GM18499 (cell line): ENCODE data around the gene DCLK1.
"Not testable (repeated sequence)": the region's sequence is repeated elsewhere in the genome, so short reads cannot be mapped to it uniquely, and the experiment has no call there.

Experiments
- ATAC-seq: cut with Tn5 transposase; IDR thresholded peaks from one replicate; pipeline ENCODE4 v1.9.1; 2021; ENCODE audit warnings: moderate number of reproducible peaks; ENCODE audit not compliant: insufficient read depth, unreplicated experiment

The DCLK1 gene

DNA sequence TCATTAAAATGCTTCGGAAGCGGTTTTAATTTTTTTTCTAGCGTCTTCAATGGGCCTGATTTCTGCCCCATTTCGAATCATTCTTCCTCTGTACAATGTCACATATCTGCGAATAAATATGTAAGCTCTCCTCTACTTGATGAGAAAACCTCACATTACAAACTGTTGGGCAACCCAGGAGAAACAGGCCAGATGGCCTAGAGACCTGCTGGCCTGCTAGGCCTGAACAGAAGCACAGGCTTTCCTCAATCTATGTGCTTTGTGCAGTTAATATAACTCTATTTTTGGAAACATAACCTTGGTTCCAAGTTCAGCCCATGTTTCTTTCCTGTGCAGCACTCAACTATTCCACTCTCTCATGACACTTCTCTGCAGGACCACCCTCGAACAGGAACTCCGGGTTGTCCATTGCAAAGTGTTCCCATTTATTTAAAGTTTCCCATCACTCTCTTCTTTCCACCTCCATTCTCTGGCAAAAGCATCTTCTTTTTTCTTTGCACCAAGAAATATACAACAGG is 42.0 kb downstream of the DCLK1 start:
- no peak for ATAC-seq

DNA sequence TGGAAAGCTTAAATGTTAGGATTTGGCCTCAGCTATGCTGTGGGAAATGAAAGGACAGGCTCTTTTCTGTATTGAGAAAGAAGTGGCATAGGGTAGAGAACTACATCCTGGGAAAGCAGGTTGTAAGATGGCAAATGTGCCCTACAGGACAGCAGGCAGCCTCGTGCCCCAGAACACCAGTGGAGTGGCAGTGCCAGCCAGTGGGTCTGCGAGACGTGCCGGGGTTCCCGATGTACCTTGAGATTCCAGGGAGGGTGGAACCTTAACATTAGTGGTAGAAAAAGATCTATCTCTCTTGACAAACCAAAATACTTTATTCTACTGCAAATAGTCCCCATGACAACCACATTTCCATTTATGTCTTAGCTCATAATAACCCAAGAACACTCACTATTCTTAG is 42.7 kb downstream of the DCLK1 start:
- no peak for ATAC-seq

DNA sequence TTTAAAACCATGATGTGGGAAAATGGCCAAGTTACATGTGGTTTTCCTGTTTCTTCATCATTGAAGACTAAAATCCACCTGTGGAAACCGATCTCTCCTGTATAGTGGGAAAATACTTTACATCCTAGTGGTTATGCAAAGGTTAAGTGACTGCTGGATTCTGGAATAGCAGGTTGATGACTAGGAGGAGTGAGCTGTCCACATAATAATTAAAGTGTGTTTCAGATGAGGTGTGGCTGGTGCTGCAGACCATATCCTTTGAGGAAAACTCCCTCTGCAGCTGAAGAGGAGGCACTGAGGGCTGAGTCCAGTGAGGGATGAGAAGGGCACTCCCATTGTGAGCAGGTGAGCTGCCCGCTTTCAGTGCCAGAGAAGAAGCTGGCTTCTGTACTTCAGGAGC is 43.2 kb downstream of the DCLK1 start:
- ATAC-seq: no peak

DNA sequence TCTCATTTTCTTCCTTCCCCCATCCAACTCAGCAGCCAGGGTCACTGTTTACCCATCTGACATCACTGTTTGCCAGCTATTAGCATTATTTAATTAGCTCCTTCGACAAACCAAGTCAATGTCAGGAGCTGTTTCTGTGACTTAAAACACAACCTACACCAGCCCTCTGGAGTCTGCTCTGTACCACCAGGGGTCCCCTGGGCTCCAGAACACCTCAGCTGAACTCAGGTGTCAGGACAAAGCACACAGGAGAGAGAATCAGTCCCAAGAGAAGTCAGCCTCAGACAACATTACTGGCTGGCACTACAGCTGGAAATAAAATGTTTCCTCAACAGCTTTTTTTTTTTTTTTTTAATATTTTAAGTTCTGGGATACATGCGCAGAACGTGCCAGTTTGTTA is 45.1 kb downstream of the DCLK1 start:
- no peak for ATAC-seq

DNA sequence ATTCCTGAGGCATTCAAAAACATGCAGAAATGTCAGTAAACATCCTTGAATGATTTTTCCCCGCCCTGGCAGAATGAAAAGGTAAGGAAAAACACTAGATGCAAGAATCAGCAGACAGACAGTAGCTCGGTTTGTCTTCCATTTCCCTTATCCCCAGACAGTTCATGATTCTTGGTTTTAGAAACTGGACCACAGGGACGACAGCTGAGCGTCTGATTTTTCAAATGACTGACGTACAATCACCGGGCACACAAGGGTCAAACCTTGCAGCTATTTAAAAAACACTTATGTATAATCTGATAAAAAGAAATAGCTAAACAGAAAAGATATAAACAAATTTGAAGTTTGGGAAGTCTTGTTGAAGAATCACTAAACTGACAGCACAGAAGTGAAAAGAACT is 47.1 kb downstream of the DCLK1 start:
- no peak for ATAC-seq

DNA sequence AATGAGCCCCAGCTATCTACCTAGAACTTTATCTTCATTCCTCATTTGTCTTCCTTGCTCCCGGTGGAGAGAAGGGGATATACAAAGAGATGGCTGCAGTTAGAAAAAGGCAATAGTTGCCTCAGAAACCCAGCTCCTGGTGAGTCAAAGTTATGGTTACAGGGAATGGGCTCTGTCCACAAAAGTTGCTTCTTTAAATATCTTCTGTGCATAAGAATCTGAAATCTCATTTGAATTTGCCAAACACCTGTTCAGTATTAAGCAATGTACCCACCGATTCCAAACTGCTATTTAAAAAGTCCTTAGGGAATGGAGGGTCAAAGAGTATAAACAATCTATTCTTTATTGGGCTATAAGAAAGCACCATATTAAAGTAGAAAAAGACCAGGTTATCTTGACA is 48.4 kb downstream of the DCLK1 start:
- no peak for ATAC-seq

DNA sequence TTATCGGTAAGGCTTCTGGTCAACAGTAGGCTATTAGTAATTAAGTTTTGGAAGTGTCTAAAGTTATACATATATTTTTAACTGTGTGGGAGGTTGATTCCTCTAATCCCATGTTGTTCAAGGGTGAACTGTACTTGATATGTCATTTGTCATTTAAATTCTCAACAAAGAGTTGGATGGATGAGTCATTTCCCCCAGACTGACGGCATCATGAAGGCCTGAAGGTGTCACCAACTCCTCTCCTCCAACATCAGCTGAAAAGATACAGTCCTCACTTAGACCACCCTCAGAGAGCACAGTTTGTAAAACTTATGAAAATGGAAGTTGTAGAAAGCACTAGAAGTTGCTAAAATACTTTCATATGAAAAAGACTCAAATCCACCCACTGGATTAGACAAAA is 48.8 kb downstream of the DCLK1 start:
- no peak for ATAC-seq

DNA sequence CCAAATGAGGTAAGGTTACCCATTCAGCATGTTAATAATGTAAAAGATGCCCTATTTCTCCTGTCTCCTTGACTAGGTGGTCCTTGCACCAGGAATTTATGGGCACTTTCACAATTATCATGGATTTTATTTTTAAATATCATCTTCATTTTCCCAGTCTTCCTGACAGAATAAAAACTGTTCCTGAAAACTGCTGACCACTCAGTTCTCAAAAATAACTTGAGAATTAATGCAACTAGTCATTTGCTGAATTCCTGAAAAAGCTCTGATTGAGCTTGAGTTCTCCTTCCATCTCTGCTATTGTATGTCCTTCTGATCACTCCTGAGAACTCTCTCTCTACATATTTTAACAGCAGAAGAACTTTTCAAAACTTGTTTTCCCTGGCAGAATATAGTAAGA is 55.0 kb downstream of the DCLK1 start:
- no peak for ATAC-seq

DNA sequence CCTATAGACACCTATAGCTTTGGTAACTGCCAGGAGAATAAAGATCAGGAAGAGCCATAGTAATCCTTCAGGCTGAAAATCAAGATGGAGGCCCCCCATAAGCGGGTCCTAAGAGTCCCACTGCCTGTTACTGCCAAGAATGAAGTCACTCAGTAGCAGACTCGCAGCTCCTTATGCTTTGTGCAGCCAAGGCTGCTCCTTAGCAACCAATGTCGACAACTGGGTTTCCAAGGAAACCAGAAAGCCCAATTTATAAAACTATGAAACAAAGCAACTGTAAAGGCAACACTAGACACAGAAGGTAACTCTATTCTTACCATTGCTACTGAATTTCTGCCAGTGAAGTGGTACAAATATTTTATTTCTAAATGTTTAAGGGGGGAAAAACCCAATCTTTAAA is 56.5 kb downstream of the DCLK1 start:
- ATAC-seq: no peak

DNA sequence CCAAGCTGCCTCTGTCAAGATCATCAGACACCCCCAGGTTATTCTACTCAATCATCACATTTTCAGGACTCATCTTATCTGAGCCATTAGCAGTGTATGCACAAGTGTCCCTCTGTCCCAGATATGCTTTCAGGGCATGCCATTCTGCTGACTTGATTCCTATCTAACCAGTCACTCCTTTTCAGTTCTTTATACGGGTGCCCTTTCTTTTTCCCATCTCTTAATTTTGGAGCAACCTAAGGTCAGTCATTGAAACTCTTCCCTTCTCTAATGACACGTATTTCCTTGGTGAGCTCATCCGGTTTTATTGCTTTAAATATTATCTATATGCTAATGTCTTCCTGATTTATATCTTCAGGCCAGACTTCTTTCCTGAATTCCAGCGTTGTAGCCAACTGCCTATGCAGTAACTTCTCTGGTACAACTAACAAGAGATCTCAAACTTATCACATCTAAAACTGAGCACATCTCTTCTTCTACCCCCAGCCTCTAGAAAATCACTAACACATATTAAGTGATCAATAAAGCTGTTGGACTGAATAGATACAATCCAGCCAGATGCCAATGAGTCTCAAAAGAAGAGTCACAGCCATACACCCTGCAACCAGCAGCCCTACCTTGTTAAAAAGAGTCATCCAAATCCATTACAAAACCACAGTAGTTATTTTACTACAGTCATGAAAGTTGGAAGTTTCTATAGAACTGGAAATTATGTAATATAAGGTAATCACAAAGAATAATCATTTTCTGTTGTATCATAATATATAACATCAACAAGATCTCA is 58.8 kb downstream of the DCLK1 start:
- no peak for ATAC-seq

DNA sequence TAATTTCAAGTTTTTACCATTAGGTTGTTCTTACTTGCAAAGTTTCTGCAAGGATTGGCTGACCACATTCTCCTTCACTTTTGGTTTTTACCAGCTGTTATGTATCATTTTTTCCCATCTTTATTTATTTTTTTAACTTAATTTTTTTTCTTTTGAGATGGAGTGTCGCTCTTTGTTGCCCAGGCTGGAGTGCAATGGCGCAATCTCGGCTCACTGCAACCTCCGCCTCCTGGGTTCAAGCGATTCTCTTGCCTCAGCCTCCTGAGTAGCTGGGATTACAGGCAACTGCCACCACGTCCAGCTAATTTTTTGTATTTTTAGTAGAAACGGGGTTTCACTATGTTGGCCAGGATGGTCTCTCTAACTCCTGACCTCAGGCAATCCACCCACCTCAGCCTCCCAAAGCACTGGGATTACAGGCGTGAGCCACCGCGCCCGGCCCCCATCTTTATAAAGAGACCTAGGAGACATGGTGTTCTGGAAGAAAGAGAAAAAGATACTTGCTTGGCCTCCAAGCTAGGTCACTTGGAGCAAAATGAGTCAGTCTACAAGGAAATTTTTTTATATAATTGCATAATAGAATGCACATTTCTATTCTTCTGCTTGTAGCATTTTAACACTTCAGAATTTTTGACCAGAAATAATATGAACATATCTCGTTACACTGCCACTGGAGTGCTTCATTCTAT is 60.5 kb downstream of the DCLK1 start:
- ATAC-seq: not testable (repeated sequence)

DNA sequence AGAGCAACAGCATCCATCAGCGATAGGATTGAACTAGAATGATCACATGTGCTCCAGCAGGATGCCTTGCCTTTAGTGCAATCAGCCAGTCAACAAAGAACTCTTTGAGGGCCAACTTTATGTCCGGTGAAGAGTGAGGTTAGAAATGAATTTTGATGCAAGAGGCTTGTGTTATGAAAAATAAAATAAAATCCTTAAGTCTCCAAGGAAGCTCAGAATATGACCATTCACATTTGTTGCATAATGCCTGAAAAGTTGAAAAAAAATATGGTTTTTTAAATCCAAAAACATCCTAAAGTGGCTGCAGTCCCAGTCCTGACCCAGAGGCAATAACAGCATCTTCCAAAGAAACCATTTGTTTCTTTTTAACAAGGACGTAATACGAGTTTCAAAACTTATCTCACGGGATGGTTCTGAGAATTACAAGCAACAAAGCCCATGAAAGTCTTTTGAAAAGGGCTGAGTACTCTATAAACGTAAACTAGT is 61.3 kb downstream of the DCLK1 start:
- no peak for ATAC-seq

DNA sequence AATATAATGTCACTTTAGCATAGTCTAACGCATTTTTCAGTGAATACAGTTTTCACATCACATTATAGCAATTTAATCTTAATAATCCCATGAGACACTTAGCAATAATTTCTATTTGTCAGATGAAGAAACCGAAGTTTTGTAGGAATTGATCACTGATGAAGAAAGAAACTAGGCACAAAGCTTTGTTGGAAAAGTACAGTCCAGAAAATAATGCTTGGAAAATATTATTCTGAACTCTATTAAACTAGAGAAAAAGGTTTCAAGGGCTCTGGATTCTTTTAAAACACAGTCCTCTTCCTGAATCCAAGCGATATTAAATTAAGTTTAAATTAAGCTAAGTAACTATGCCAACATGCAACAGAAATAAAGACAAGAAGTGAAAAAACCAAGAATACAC is 62.2 kb downstream of the DCLK1 start:
- ATAC-seq: no peak

DNA sequence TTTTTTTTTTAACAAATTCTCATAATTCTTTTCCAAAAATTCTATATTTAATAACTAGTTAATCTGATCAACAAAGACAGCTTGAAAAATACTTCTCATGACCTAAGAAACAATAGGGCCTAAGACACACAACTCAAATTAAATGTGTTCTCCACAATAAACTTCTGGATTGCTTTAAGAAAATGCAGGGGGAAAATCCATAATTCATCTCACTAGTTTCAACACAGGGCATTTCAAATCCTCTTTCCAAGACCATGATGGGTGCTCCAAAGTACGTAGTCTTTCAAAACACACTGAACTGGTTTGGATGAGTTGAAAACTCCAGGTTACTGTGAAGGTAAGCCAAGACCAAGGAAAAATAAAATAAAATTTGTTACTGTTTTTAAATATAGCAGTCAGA is 62.6 kb downstream of the DCLK1 start:
- no peak for ATAC-seq

DNA sequence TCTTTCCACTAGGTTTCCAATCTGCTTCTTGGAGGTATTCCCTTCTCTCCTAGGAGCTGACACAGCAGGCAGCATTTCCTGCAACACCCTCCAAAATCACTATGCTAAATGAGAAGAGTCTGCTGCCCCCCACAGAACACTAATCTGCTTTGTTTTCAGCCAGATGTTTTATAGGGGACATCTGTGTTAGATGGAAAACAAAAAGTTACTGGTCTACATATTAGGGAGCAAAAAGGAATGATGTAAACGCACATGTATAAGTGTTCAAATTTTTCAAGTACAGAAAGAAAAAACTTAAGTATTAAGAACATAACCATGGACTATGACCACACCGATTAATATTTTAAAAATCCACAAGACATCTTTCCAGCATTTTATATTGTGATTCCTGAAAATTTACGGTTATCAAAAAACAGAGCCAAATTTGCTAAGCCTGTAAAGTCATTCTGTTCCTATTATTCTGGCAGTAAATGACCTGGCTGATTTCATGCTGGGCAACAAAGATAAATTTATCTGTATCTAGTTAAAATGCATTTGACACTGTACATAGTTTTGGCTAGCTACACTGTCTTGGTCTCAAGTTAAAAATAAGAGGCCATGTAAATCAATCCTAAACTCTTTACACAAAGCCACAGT is 63.3 kb downstream of the DCLK1 start:
- ATAC-seq: no peak

DNA sequence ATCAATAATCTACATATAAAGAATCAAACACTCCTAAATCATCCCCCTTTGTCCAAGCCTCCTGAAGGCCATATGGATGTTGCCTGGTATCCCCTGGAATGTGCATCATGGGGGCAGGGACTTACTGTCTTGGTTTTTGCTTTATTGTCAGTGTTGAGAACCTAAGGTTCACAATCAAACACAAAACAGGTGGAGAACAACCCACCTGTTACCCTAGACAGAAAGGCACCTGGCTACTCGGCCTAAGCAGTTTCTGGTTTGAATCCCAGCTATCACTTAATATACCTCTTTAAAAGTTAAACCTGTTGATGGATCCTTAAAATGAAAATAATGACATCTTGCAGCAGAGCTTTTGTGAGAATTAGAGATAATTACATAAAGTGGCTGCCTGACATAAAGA is 68.9 kb downstream of the DCLK1 start:
- no peak for ATAC-seq

DNA sequence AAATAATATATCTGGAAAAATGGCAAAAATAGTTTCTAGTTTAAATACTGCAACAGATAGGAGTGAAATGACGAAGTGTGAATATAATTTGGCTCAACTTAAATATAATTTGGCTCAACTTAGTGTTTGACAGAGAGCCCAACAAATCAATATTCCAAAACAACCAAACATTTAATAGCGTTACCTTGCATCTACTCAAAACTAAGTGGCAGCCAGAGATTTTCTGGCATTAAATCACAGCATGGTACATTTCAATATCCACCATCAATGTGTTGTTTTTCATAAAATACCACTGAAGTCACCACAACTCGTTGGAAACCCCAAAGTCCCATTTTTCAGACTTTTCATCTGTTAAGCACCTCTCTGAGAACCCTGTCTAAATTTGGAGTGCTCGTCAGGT is 69.6 kb downstream of the DCLK1 start:
- ATAC-seq: no peak

DNA sequence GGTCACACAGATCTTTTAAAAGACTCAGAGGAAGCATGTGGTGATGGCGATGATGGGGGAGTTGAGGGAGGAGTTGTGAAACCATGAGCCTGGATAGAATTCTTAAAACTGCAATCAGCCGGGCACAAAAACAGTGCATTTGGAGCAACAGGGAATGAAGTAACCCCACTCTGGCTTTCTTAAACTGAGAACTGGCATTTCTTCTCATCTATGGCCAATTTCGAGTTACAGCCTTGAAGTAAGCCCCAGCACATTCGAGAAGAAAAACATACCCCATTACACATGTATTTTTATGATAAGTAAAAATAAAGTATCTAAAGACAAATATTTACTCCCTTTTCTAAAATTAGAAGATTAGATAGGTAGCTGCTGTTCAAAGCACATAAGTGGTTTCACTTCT is 70.1 kb downstream of the DCLK1 start:
- ATAC-seq: no peak

DNA sequence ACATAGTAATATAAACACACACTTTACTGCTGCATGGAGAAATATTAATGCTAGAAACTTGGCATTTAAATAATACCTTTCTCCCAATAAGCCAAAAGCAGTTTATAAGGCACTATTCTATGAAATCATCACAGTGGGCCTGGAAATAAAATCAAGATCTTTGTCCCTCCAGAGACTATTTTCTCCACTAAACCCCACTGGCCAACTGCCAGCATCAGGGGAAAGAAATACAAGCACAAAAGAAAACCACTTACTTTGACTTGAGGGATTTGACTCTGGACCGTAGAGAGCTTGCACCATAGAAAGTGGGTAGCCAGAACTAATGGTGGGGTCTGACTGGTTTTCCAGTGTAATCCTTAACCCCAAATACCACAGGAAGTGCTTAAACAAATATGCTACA is 71.9 kb downstream of the DCLK1 start:
- ATAC-seq: no peak

DNA sequence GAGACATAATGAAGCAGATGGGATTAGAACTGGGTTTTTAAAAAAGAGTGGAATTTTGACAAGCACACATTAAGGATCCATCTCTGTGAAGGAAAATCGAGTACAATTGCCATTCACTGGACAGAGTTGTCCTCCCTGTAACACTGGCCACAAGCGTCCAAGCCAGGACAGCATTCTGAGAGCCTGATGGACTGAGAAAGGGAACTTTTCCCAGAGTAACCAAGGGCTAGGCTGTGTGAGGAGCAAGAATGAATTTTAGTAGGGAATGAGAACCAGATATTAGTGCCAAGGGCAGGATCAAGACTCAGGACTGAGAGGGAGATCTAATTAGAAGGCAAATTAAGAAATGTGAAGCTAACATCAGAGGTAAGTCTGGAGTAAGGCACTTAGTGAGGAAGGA is 73.1 kb downstream of the DCLK1 start:
- no peak for ATAC-seq

DNA sequence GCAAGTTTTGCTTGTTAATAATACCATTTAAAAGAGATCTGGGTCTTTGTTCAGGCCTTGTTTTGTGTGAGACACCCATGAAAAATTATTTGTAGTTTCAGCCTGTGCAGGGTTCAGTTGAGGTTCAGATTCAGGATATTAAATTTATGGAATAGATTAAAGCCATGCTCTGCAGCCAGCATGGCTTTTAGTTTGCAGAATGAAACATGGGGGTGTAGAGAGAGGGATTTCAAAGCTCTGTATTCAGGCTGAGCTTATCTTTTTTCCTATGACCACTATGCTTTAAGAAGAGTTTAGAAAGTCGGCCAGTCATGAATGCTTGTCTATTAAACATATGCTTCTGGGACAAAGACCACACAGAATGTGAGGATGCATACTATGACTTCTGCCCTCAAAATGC is 73.6 kb downstream of the DCLK1 start:
- ATAC-seq: no peak
